Ishikawa (cell line): ENCODE data around the gene DHX30.

Experiments
- CEBPB ChIP-seq: IDR thresholded peaks from 2 replicates; pipeline ENCODE4 v1.6.1; 2012
- CREB1 ChIP-seq: IDR thresholded peaks from 2 replicates; pipeline ENCODE4 v1.6.1; 2012; ENCODE audit warnings: low read depth
- EP300 ChIP-seq: IDR thresholded peaks from 2 replicates; pipeline ENCODE4 v1.6.1; 2012; ENCODE audit warnings: borderline replicate concordance
- FOXM1 ChIP-seq: IDR thresholded peaks from 2 replicates; pipeline ENCODE4 v1.6.1; 2012; ENCODE audit warnings: low read depth, borderline replicate concordance
- MAX ChIP-seq: IDR thresholded peaks from 2 replicates; pipeline ENCODE4 v1.6.1; 2012
- REST ChIP-seq: IDR thresholded peaks from 2 replicates; pipeline ENCODE4 v1.6.1; 2012; ENCODE audit warnings: low read depth, mild to moderate bottlenecking
- TAF1 ChIP-seq: IDR thresholded peaks from 2 replicates; pipeline ENCODE4 v1.6.1; 2012; ENCODE audit warnings: low read depth, mild to moderate bottlenecking
- YY1 ChIP-seq: IDR thresholded peaks from 2 replicates; pipeline ENCODE4 v1.6.1; 2012; ENCODE audit warnings: low read depth

- TF ChIP-seq TAF1: no peak
- no peak for TF ChIP-seq EP300
- no peak for TF ChIP-seq YY1
- TF ChIP-seq REST: no peak
- TF ChIP-seq FOXM1: no peak
- TF ChIP-seq MAX: no peak
- TF ChIP-seq CREB1: no peak
- no peak for TF ChIP-seq CEBPB
These were observed 51.3 kb downstream of the DHX30 start for GRCh38 chr3:47854267-47854666.
